Activated CD4-positive, alpha-beta T cell treated with anti-CD3 and anti-CD28 coated beads, Interleukin-2, amount 50 U/mL, for 16 hours (primary cell): ENCODE data around the gene SERAC1.

ENCODE experiments used
- DNase-seq: peaks from one replicate; pipeline ENCODE4 v3.0.0-alpha.2; 2020

SERAC1 gene

GRCh38 chr6:158073776-158074175 is 94.3 kb downstream of the SERAC1 start:
- no peak for DNase-seq

GRCh38 chr6:158072083-158072721 is 95.9 kb downstream of the SERAC1 start:
- peak; percentile 79 for DNase-seq

GRCh38 chr6:158071121-158072082 is 96.7 kb downstream of the SERAC1 start:
- DNase-seq, result no peak

- no peak for DNase-seq
Observed at GRCh38 chr6:158070513-158070912, 97.5 kb downstream of the SERAC1 start.

- DNase-seq, result no peak
Observed at GRCh38 chr6:158069800-158070195, 98.3 kb downstream of the SERAC1 start.

- DNase-seq, result peak; percentile 58
Observed at GRCh38 chr6:158068893-158069799, 98.9 kb downstream of the SERAC1 start.

GRCh38 chr6:158068156-158068892 is 99.7 kb downstream of the SERAC1 start:
- DNase-seq, result no peak

- no peak for DNase-seq
Observed at GRCh38 chr6:158067436-158068015, 100.5 kb downstream of the SERAC1 start.

GRCh38 chr6:158066136-158066781 is 101.8 kb downstream of the SERAC1 start:
- DNase-seq, result no peak

GRCh38 chr6:158064725-158065251 is 103.3 kb downstream of the SERAC1 start:
- DNase-seq, result no peak

- no peak for DNase-seq
Observed at GRCh38 chr6:158063736-158064135, 104.3 kb downstream of the SERAC1 start.

GRCh38 chr6:158061709-158062461 is 106.2 kb downstream of the SERAC1 start:
- DNase-seq, result no peak

GRCh38 chr6:158061361-158061708 is 106.7 kb downstream of the SERAC1 start:
- DNase-seq, result no peak

GRCh38 chr6:158060455-158061360 is 107.4 kb downstream of the SERAC1 start:
- DNase-seq, result no peak
